Endothelial cell (in vitro differentiated cells): ENCODE results near the gene INF2. TPM values are rescaled to one million over a fixed set of nuclear protein-coding genes. Genes with fewer than 3 reads are reported as not detected.

Source experiments
- DNase-seq: peaks from one replicate; pipeline ENCODE4 v3.0.0; 2021; ENCODE audit warnings: low spot score
- H3K27ac Mint-ChIP-seq: one replicate; pipeline ENCODE4 v1.8.0; 2021; ENCODE audit warnings: mixed read lengths, inconsistent platforms; ENCODE audit not compliant: unreplicated experiment
- H3K27me3 Mint-ChIP-seq: one replicate; pipeline ENCODE4 v1.8.0; 2021; ENCODE audit warnings: mild to moderate bottlenecking, moderate library complexity, mixed read lengths, inconsistent platforms; ENCODE audit not compliant: unreplicated experiment
- H3K36me3 Mint-ChIP-seq: one replicate; pipeline ENCODE4 v1.8.0; 2021; ENCODE audit warnings: mild to moderate bottlenecking, low read depth, mixed read lengths, inconsistent platforms; ENCODE audit not compliant: unreplicated experiment
- H3K4me1 Mint-ChIP-seq: one replicate; pipeline ENCODE4 v1.8.0; 2021; ENCODE audit warnings: mild to moderate bottlenecking, mixed read lengths, inconsistent platforms; ENCODE audit not compliant: unreplicated experiment
- H3K4me3 Mint-ChIP-seq: one replicate; pipeline ENCODE4 v1.8.0; 2021; ENCODE audit warnings: mild to moderate bottlenecking, mixed read lengths, inconsistent platforms; ENCODE audit not compliant: unreplicated experiment
- H3K9me3 Mint-ChIP-seq: one replicate; pipeline ENCODE4 v1.8.0; 2021; ENCODE audit warnings: mixed read lengths, inconsistent platforms; ENCODE audit not compliant: unreplicated experiment
- total RNA-seq: library from RNA; stranded (reverse); fragmentation: NEBNext Ultra II Directional; extraction: Animal tissue kit (Norgen Biotek cat#: 25700); gene quantifications from one replicate; pipeline ENCODE4 v1.2.1, GENCODE V29; 2021; ENCODE audit not compliant: unreplicated experiment
- TF ChIP-seq, protein P1 (sequence below): fragments of 200-600 bp; sonication (generic); IDR thresholded peaks from one replicate; pipeline ENCODE4 v1.5.0; 2021; ENCODE audit warnings: antibody characterized with exemption; ENCODE audit not compliant: unreplicated experiment

INF2 gene
- total RNA-seq, 1 donor from 2014 or later, result 97.2 TPM

DNA sequence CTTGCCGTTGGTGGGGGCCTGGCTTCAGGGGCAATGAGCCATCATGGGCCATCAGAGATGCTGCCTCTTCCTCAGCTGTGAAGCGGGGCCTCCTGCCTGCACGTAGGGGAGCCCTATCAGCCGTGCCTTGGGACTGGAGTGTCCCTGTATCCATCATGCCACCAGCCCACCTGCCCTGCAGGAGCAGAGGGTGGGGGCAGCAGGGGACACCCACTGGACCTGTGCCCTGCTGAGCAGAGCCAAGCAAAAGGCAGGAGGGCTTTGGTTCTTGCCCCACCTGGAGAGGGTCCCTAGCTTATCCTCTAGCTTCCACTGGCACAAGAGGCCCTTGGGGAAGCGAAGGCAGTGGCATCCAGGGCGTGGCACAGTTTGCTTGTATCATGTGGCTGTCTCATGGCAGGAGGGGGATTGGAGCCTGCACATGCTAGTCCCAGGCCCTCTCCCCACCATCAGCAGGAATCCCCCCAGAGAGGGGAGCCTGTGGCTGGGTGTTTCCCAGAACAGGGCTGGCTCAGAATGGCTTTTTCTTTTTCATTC, 44.7 kb downstream of the INF2 start:
- Mint-ChIP-seq H3K4me1 (peaks cover 6% of the 10 kb centered on the region), H3K36me3 (no peaks in the 10 kb centered on the region), H3K27ac (no peak overlapping the region), H3K4me3 (no peak overlapping the region), H3K27me3 (peaks cover 16% of the 10 kb centered on the region), H3K9me3 (no peaks in the 10 kb centered on the region)
- TF ChIP-seq, protein P1, sequence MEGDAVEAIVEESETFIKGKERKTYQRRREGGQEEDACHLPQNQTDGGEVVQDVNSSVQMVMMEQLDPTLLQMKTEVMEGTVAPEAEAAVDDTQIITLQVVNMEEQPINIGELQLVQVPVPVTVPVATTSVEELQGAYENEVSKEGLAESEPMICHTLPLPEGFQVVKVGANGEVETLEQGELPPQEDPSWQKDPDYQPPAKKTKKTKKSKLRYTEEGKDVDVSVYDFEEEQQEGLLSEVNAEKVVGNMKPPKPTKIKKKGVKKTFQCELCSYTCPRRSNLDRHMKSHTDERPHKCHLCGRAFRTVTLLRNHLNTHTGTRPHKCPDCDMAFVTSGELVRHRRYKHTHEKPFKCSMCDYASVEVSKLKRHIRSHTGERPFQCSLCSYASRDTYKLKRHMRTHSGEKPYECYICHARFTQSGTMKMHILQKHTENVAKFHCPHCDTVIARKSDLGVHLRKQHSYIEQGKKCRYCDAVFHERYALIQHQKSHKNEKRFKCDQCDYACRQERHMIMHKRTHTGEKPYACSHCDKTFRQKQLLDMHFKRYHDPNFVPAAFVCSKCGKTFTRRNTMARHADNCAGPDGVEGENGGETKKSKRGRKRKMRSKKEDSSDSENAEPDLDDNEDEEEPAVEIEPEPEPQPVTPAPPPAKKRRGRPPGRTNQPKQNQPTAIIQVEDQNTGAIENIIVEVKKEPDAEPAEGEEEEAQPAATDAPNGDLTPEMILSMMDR, result no peak
- no peak for DNase-seq

GRCh38 chr14:104734601-104734990, 45.2 kb downstream of the INF2 start:
- DNase-seq, result no peak
- Mint-ChIP-seq H3K4me3 (no peak overlapping the region), H3K9me3 (no peaks in the 10 kb centered on the region), H3K27me3 (peaks cover 14% of the 10 kb centered on the region), H3K27ac (no peak overlapping the region), H3K4me1 (peaks cover 6% of the 10 kb centered on the region), H3K36me3 (no peaks in the 10 kb centered on the region)
- TF ChIP-seq, protein P1, result no peak

DNA sequence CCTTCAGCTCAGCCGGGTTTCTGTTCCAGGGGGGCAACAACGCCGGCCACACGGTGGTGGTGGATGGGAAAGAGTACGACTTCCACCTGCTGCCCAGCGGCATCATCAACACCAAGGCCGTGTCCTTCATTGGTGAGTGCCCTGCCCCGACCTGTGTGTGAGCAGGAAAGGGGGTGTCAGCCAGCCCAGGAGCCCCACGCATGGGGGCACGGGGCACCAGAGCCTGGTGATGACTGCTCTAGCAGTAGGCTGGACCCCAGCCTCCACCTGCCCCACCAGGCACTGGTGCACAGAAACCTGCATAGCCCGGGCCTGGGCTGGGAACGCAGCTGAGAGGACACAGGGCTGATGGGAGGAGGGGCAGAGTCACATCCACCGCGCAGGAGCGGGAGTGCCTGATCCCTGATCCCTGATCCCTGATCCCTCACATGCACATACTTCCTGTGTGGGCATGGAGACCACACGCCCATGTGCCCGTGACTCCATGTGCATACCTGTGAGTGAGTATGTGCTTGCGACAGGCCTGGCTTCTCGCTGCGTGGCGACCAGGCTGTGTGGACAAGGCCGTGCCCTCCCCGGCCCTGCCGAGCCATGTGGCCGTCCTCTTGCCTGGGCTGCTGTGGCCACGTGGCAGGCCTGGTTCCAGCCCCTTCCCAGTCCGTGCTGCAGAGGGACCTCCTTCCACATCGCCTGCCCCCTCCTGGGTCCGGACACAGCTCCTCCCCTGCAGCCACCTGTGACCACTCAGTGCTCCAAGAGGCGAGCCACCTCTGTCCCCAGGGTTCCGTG, 45.8 kb downstream of the INF2 start:
- H3K27me3 Mint-ChIP-seq, result peaks cover 14% of the 10 kb centered on the region
- H3K36me3 Mint-ChIP-seq, result no peaks in the 10 kb centered on the region
- DNase-seq, result no peak
- no peak overlapping the region for H3K27ac Mint-ChIP-seq
- TF ChIP-seq, protein P1, result no peak
- H3K9me3 Mint-ChIP-seq, result no peaks in the 10 kb centered on the region
- H3K4me1 Mint-ChIP-seq, result peaks cover 6% of the 10 kb centered on the region
- no peak overlapping the region for H3K4me3 Mint-ChIP-seq

DNA sequence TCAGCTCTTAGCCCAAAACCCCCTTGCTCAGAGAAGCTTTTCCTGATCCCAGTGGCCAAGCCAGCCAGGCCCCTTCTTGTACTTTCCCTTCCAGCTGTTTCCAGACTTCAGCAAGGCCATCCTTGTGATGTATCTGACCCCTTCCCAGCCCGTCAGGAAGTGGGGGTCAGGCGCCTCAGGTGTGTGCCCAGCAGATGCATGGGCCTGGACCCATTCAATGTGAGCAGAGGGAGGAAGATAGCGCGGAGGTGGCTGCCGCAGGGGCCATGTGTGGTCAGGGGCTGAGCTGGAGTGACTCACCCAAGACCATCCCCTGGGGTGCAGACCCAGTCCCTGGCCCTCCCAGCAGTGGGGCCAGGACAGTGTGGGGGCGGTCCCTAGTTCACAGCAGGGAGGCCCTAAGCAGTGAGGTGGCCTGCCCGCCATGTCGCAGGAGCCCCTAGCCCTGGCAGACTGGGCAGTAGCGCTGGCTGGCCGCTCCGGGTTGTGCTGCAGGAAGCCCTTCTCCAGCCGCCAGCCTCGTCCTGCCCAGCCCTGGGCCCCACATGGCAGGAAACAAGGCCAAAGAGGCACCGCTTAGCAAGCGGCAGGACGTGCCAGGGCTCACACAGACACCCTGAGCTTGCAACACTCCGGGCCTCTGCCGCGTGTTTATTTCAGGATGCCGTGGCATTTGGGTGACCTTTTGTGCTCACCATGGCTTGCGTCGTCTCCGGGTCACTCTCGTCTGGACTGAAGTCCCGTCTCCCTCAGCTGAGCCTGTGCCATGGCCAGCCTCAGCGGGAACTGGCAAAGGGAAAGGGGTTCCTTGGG, 46.6 kb downstream of the INF2 start:
- TF ChIP-seq, protein P1, result no peak
- peaks cover 16% of the 10 kb centered on the region for H3K27me3 Mint-ChIP-seq
- DNase-seq, result peak; percentile 53
- no peaks in the 10 kb centered on the region for H3K36me3 Mint-ChIP-seq
- no peaks in the 10 kb centered on the region for H3K9me3 Mint-ChIP-seq
- no peak overlapping the region for H3K4me3 Mint-ChIP-seq
- peaks cover 6% of the 10 kb centered on the region for H3K4me1 Mint-ChIP-seq
- no peak overlapping the region for H3K27ac Mint-ChIP-seq
